Hindlimb muscle (tissue), 1 donor: ENCODE measurements around the gene INPP5D. TPM values are rescaled to one million over a fixed set of nuclear protein-coding genes. Genes with fewer than 3 reads are reported as not detected.
"Not testable (repeated sequence)": the region's sequence is repeated elsewhere in the genome, so short reads cannot be mapped to it uniquely, and the experiment has no call there.

Experiments used
- DNase-seq: peaks from one replicate; pipeline ENCODE4 v3.0.0-alpha.2; 2013
- polyA plus RNA-seq: library from polyadenylated mRNA; unstranded; fragments of 120-200 nt; gene quantifications from one replicate; pipeline ENCODE4 v1.2.1, GENCODE V29; 2013; ENCODE audit not compliant: insufficient read length

Gene INPP5D
- polyA plus RNA-seq, 1 donor, result 8.9 TPM

DNA sequence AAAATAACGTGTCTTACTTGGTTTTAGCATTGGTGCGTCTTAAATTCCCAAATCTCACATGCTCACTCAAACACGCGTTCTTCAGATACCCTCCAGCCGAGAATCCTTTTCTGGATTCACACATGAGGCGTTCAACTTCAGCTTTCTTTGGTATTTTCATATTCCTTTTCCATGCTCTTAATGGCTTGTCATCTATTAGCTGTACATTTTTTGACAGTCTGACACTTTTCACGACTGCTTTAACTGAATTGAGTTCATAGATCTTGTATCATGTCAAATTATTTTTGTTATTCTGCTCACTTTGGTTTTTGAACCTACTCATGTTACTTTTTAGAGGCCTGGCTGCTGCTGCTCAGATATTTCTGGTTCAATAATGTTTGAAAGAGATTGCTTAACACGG lies 59.0 kb downstream of the INPP5D start:
- DNase-seq, result no peak

- no peak for DNase-seq
Observed at GRCh38 chr2:233119806-233120205, 59.7 kb downstream of the INPP5D start.

GRCh38 chr2:233120459-233120858 lies 60.3 kb downstream of the INPP5D start:
- DNase-seq, result no peak

GRCh38 chr2:233121856-233122255 lies 61.7 kb downstream of the INPP5D start:
- no peak for DNase-seq

DNA sequence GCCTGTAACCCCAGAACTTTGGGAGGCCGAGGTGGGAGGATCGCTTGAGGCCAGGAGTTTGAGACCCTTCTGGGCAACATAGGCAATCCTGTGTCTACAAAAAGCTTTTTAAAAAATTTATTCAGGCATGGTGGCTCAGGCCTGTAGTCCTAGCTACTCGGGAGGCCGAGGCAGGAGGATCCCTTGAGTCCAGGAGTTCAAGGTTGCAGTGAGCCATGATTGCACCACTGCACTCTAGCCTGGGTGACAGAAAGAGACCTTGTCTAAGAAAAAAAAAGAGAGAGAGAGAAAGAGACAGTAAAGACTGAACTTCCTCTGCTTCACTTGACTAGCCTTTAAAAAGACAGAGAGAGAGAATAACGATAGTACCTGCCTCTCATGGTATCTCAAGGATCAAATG lies 62.4 kb downstream of the INPP5D start:
- DNase-seq, result no peak

DNA sequence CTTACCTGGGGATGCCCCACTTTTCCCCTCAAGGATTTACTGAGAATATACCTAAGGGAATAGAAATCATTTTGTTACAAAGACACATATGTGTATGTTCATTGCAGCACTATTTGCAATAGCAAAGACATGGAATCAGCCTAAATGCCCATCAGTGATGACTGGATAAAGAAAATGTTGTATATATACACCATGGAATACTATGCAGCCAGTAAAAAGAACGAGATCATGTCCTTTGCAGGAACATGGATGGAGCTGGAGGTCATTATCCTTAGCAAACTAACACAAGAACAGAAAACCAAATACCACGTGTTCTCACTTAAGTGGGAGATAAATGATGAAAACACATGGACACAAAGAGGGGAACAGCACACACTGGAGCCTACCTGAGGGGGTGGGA lies 63.4 kb downstream of the INPP5D start:
- not testable (repeated sequence) for DNase-seq

GRCh38 chr2:233124421-233125080 lies 64.4 kb downstream of the INPP5D start:
- no peak for DNase-seq

- DNase-seq, result no peak
Observed at GRCh38 chr2:233125455-233126065, 65.4 kb downstream of the INPP5D start.

DNA sequence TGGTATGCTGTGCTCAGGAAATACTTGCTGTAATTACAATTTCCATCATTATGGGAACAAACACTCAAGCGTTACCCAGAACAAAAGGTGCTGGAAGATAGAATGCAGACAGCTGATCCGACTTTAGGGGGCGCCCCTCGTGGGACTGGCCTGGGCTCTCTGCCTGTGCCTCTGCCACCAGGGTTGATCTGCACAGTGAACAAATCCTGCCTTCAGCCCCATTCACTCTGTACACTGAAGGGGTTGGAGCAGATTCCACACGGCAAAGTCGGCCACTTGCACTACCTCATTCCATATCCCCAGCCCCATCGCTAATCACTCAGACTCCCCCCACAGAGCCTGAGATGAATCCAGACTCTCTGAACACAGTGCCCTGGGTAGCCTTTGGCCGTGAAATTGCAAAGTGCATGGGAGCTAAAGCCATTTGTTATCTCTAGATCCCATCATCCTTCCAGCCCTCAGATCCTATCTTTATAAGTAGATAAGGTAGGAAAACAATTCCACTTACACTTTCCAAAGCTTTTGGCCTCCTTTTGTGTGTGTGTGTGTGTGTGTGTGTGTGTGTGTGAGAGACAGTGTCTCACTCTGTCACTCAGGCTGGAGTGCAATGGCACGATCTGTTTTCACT lies 69.3 kb downstream of the INPP5D start:
- no peak for DNase-seq

DNA sequence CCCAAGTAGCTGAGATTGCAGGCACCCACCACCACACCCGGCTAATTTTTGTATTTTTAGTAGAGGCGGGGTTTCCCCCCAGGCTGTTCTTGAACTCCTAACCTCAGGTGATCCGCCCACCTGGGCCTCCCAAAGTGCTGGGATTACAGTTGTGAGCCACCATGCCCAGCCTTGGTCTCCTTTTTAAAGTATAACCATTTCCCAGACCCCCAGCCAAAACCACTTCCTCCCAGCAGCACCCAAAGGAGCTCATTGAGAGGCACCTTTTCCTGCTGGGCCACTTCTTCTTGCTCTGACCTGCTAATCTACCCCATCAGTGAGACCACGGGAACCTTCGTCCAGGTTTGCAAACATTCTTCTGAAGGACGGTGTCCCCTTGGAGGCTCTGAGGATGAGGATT lies 69.9 kb downstream of the INPP5D start:
- DNase-seq, result no peak

DNA sequence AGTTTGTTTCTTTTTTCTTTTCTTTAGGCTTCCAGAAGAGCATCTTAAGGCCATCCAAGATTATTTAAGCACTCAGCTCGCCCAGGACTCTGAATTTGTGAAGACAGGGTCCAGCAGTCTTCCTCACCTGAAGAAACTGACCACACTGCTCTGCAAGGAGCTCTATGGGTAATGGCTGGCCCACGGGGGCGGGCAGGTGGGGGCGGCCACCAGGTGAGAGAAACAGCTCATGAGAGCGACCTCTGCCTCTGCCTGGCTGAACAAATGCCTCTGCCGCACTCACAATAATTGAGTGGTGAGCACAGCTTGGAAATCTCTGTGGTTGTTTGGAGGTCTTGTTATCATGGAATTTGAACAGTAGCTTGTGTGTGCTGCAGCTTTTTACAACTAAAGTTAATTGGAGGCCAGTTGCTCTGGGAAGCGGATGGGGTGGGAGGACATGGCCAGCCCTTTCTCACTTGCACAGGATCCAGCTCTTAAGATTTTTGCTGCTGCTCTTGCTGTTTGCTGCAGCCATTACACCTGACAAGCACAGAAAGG lies 70.4 kb downstream of the INPP5D start:
- no peak for DNase-seq

DNA sequence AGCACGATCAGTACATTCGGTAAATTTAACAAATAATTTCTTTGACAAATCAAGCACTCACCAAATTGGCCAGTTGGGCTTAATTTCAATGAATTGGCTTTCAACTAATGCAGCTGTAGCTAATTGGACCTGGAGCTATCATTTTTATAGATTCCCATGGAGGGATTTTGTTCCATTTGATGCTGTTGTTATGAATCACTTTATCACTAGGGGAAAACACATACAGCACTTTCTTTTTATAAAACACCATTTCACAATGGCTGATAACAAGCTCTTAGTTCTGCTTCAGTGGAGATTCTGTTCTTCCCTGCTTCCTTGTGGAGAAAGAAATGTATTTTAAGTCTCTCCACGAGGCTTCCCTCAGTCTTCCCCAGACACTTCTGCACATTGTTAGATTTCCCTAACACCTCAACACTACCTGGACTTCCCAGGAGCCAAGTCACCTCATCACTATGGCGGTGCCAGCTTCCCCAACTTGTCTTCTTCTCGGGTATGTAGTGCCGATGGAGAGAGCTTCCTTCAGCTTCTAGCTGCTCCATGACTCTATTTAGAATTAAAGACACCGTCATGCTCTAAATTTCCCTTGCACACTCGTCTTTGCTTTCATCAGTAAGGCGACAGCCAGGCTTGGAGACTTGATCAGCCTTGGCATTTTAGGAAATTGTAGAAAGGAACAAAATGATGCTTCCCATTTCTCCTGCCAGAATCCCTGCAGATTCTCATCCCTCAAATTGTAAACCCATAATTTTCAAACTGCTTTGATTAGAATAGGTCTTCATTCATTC lies 72.0 kb downstream of the INPP5D start:
- DNase-seq, result no peak

GRCh38 chr2:233133239-233133638 lies 73.1 kb downstream of the INPP5D start:
- DNase-seq, result no peak

- no peak for DNase-seq
Observed at GRCh38 chr2:233135421-233135820, 75.3 kb downstream of the INPP5D start.

- DNase-seq, result no peak
Observed at GRCh38 chr2:233137040-233137439, 76.9 kb downstream of the INPP5D start.

GRCh38 chr2:233140077-233140585 lies 80.0 kb downstream of the INPP5D start:
- no peak for DNase-seq

DNA sequence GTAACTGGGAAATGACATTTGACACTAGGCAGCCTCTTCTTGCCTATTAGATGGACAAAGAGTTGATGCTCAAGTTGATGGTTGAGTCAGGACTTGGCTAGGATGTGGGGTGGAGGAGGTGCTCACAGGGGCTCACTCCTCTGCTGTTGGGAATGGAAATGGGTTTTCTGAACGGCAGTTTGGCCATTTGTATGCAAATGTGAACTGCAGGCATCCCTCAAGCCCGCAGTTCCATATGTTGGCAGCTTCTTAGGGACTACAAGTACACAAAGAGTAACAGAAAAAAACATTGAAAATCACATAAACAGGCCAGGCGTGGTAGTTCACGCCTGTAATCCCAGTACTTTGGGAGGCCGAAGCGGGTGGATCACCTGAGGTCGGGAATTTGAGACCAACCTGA lies 80.8 kb downstream of the INPP5D start:
- no peak for DNase-seq

- DNase-seq, result no peak
Observed at GRCh38 chr2:233141901-233142300, 81.8 kb downstream of the INPP5D start.

DNA sequence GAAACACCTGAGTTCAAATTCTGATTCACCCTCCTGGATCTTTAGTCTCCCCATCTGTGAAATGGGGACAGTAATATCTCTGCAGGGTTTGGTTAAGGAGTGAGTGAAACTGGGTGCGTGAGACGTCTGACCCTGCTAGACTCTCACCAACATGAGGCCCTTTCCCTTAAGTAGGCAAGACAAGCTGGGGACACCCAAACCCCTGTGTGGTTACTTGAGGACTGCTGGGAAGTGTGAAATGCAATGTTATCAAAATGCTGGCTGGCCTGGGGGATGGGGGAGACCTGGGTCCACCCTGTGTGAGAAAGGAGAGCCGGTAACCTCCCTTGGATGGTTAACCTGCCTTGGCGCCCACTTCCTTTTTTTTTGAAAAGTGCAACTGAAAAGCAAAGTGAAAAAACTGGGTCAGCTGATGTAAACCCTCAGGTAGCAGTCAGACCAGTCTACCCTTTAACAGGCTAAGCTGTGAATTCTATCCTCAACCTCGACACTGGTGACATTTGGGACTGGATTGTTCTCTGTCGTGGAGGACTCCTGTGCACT lies 82.3 kb downstream of the INPP5D start:
- DNase-seq, result no peak

GRCh38 chr2:233143700-233144331 lies 83.7 kb downstream of the INPP5D start:
- DNase-seq, result no peak

DNA sequence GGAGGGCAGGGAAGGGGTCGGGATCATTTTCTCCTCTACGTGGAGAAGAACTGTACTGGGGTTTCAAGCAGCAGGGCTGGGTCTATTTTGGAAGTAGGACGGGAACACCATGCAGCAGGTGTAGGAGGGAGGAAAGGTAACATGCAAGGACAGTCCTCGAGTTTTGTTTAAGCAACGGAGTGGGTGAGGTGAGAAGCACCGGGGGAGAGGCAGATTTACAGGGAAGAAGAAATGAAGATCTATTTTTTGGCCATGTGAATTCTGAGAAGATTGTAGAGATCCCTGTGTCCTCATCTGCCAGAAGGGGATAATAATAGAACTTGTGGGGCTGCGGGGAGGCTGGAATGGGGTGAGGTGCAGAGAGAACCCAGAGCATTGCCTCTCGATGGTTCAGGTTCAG lies 85.6 kb downstream of the INPP5D start:
- no peak for DNase-seq

DNA sequence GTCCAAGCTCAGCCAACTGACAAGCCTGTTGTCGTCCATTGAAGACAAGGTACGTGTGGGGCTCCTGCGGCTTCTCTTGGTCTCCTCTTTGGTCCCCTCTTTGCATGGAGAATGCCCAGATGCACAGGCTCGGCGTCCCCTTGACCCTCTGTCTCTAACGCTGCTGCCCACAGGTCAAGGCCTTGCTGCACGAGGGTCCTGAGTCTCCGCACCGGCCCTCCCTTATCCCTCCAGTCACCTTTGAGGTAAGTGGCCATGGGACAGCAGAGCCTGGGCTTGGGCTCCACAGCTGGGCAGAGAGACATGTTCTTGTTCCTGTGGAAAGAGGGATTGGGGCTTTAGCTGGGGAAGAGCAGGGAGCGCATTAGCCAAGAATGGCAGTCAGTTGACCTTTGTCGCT lies 86.1 kb downstream of the INPP5D start:
- no peak for DNase-seq
